A549 (cell line): ENCODE measurements around the gene SORCS2.

Source experiments
- BHLHE40 ChIP-seq: IDR thresholded peaks from 2 replicates; pipeline ENCODE4 v1.6.1; 2012; ENCODE audit warnings: low read depth, low read length, inconsistent platforms
- NPAS2 ChIP-seq: fragments of 250-450 bp; sonication (Bioruptor Pico); IDR thresholded peaks from 2 replicates; pipeline ENCODE4 v1.8.0; 2022; ENCODE audit warnings: mild to moderate bottlenecking, moderate library complexity, borderline replicate concordance
- RFX5 ChIP-seq: fragments of 450-650 bp; IDR thresholded peaks from 2 replicates; pipeline ENCODE4 v1.7.1; 2014; ENCODE audit warnings: antibody characterized with exemption, mild to moderate bottlenecking, moderate library complexity
- TF ChIP-seq, protein P1 (sequence below): fragments of >200 bp; sonication (Bioruptor Twin); formaldehyde crosslinking; IDR thresholded peaks from 3 replicates; pipeline ENCODE4 v1.5.1; 2016
- TF ChIP-seq, protein P2 (sequence below): fragments of >200 bp; sonication (Bioruptor Twin); formaldehyde crosslinking; IDR thresholded peaks from 2 replicates; pipeline ENCODE4 v1.6.1; 2016

DNA sequence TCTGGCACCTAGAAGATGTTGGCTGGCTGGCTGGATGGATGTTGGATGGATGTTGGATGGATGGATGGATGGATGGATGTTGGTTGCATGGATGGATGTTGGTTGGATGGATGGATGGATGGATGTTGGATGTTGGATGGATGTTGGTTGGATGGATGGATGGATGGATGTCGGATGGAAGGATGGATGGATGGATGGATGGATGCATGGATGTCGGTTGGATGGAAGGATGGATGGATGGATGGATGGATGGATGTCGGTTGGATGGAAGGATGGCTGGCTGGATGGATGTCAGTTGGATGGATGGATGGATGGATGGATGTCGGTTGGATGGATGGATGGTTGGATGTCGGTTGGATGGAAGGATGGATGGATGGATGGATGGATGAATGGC, 145.7 kb downstream of the SORCS2 start:
- TF ChIP-seq NPAS2 (no peak), RFX5 (no peak), BHLHE40 (no peak)
- TF ChIP-seq, protein P1, sequence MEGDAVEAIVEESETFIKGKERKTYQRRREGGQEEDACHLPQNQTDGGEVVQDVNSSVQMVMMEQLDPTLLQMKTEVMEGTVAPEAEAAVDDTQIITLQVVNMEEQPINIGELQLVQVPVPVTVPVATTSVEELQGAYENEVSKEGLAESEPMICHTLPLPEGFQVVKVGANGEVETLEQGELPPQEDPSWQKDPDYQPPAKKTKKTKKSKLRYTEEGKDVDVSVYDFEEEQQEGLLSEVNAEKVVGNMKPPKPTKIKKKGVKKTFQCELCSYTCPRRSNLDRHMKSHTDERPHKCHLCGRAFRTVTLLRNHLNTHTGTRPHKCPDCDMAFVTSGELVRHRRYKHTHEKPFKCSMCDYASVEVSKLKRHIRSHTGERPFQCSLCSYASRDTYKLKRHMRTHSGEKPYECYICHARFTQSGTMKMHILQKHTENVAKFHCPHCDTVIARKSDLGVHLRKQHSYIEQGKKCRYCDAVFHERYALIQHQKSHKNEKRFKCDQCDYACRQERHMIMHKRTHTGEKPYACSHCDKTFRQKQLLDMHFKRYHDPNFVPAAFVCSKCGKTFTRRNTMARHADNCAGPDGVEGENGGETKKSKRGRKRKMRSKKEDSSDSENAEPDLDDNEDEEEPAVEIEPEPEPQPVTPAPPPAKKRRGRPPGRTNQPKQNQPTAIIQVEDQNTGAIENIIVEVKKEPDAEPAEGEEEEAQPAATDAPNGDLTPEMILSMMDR = no peak
- TF ChIP-seq, protein P2, sequence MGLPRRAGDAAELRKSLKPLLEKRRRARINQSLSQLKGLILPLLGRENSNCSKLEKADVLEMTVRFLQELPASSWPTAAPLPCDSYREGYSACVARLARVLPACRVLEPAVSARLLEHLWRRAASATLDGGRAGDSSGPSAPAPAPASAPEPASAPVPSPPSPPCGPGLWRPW = no peak
